ENCODE results near the gene CLIP2.
"Not testable (repeated sequence)": the region's sequence is repeated elsewhere in the genome, so short reads cannot be mapped to it uniquely, and the experiment has no call there.

The CLIP2 gene

DNA sequence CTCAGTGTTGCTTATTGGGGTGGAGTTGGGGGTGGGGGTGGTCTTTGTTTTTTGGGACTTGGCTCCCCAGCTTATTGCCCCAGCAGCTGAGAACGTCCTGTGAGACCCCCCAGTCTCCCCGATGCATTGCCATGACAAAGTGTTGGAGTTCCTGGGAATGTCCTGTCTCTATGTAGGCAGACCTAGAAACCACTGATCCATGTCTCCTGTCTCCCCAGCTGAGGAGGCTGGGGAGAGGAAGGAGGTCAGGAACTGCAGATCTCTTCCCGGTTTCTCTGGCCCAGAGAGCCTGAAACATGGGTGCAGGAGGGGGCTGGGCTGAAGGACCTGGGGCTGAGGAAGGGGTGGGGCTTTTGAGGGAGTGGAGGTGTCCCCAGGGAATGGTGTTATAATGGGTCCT, 84.3 kb downstream of the CLIP2 start:
- DNase-seq = no peak
- TF ChIP-seq POLR2A (IDR thresholded peaks at IDR 0.05; ENCODE audit: low read length) (no peak), GATA1 (IDR thresholded peaks at IDR 0.05; ENCODE audit: low read depth, low read length) (no peak)

DNA sequence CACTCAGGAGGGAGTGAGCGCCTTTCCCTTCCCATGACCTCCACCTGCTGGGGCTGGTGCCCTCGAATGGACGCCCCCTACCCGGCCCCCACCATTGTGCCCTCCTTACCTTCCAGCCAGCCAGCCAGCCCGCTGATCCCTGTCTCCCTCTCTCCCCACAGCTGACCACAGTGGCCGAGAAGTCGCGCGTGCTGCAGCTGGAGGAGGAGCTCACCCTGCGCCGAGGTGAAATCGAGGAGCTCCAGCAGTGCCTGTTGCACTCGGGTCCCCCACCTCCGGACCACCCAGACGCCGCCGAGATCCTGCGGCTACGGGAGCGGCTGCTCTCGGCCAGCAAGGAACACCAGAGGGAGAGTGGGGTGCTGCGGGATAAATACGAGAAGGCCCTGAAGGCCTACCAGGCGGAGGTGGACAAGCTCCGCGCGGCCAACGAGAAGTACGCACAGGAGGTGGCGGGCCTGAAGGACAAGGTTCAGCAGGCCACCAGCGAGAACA, 86.6 kb downstream of the CLIP2 start:
- no peak for DNase-seq
- no peak for TF ChIP-seq POLR2A (IDR thresholded peaks at IDR 0.05; ENCODE audit: low read length)
- no peak for TF ChIP-seq GATA1 (IDR thresholded peaks at IDR 0.05; ENCODE audit: low read depth, low read length)

DNA sequence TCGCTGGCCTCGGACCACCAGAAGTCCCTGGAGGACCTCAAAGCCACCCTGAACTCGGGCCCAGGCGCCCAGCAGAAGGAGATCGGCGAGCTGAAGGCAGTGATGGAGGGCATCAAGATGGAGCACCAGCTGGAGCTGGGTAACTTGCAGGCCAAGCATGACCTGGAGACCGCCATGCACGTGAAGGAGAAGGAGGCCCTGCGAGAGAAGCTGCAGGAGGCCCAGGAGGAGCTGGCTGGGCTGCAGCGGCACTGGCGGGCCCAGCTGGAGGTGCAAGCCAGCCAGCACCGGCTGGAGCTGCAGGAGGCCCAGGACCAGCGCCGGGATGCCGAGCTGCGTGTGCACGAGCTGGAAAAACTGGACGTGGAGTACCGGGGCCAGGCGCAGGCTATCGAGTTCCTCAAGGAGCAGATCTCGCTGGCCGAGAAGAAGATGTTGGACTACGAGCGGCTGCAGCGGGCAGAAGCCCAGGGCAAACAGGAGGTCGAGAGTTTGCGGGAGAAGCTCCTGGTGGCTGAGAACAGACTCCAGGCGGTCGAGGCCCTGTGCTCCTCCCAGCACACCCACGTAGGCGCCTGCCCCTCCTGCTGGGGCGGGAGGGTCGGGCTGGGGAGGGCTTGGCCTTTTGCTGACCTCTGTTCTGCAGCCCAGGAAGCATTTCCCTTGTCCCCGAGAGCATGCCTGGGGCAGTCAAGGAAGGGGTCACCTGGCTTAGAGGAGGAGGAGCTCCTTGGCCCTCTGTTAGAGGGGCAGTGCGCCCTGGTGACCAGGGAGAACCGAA, 87.2 kb downstream of the CLIP2 start:
- TF ChIP-seq GATA1 (IDR thresholded peaks at IDR 0.05; ENCODE audit: low read depth, low read length) (no peak), POLR2A (IDR thresholded peaks at IDR 0.05; ENCODE audit: low read length) (no peak)
- no peak for DNase-seq

DNA sequence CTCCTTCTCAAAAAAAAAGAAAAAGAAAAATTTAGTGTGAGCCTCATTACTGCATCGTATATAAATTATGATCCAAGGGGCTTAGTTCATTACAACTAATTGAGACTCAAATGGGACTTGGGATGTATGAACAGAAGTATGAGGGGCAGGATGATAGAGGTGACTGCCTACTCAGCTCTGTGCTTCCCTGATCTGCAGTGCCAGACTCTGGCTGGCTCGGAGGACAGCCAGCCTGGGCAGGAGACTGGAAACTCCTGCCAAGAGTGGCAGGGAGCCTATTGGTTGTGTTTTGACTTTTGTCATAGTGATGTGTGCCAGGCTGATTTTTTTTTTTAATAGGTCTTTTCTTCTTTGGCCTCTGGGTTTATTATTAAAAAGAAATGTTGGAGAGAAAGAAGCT, 90.7 kb downstream of the CLIP2 start:
- no peak for DNase-seq
- no peak for TF ChIP-seq POLR2A (IDR thresholded peaks at IDR 0.05; ENCODE audit: low read length)
- no peak for TF ChIP-seq GATA1 (IDR thresholded peaks at IDR 0.05; ENCODE audit: low read depth, low read length)

DNA sequence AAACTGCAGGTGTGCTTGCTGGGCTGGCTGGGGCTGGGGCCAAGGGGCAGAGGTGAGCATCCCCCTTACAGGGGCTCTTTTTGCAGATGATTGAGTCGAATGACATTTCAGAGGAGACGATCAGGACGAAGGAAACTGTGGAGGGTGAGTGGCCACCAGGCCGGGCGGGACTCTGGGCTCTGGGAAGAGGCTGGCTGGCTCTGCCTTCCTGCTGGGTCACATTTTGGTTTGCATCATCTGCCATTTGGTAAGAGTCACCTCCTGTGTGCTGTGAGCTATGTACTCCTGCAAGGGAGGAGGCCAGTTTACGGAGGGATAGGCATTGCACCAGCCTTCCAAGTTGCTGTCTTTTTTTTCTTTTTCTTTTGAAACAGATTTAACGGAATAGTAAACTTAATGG, 91.5 kb downstream of the CLIP2 start:
- no peak for DNase-seq
- no peak for TF ChIP-seq POLR2A (IDR thresholded peaks at IDR 0.05; ENCODE audit: low read length)
- no peak for TF ChIP-seq GATA1 (IDR thresholded peaks at IDR 0.05; ENCODE audit: low read depth, low read length)

DNA sequence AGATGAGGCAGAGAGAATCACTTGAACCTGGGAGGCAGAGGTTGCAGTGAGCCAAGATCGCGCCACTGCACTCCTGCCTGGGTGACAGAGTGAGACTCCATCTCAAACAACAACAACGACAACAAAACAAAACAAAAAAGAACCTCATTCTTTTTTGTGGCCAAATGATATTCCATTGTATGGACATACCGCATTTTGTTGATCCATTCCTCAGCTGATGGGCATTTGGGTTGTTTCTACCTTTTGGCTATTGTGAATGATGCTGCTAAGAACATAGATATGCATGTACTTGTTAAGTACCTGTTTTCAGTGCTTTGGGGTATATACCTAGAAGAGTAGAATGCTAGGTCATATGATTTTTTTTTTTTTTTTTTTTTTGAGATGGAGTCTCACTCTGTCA, 94.9 kb downstream of the CLIP2 start:
- DNase-seq = not testable (repeated sequence)

DNA sequence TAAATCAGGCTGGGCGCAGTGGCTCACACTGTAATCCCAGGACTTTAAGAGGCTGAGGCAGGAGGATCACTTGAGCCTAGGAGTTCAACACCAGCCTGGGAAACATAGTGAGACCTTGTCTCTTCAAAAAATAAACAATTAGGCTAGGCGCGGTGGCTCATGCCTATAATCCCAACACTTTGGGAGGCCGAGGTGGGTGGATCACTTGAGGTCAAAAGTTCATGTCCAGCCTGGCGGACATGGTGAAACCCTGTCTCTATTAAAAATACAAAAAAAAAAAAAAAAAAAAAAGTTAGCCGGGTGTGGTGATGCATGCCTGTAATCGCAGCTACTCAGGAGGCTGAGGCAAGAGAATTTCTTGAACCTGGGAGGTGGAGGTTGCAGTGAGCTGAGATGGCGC, 95.6 kb downstream of the CLIP2 start:
- not testable (repeated sequence) for DNase-seq

DNA sequence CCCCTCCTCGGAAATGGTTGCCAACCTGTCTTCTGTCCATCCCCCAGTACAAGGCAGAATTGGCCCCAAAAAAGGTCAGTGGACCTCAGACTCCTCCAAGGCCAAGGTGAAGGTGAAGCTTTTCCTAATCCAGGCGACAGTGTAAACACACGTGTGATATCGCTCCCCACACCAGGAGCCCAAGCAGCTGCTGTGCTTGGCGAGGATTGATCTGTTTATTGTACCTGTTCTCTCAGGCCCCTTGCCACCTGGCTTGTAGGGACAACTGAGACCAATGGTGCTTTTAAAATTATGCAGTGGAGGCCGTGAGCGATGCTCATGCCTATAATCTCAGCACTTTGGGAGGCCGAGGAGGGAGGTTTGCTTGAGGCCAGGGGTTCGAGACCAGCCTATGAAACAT, 98.4 kb downstream of the CLIP2 start:
- TF ChIP-seq POLR2A (IDR thresholded peaks at IDR 0.05; ENCODE audit: low read length) (no peak), GATA1 (IDR thresholded peaks at IDR 0.05; ENCODE audit: low read depth, low read length) (no peak)
- no peak for DNase-seq

DNA sequence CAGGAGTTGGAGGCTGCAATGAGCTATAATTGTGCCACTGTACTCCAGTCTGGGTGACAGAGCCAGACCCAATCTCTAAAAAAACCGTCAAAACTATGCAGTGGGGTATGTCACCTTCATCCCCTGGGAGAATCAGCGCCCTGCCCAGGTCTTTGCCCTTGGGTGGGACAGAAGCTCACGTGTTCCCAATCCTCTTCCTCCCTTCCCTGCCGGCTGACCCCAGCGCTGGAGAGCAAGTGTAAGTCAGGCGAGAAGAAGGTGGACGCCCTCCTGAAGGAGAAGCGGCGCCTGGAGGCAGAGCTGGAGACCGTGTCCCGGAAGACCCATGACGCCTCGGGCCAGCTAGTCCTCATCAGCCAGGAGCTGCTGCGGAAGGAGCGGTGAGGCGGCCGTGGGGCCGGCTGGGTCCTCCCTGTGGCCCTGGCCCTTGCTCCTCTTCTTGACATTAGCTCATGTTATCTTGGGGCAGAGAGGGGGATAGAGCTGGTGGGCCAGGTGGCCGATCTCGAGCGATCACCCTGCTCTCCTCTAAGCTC, 99.7 kb downstream of the CLIP2 start:
- TF ChIP-seq POLR2A (IDR thresholded peaks at IDR 0.05; ENCODE audit: low read length) = no peak
- no peak for TF ChIP-seq GATA1 (IDR thresholded peaks at IDR 0.05; ENCODE audit: low read depth, low read length)
- no peak for DNase-seq

DNA sequence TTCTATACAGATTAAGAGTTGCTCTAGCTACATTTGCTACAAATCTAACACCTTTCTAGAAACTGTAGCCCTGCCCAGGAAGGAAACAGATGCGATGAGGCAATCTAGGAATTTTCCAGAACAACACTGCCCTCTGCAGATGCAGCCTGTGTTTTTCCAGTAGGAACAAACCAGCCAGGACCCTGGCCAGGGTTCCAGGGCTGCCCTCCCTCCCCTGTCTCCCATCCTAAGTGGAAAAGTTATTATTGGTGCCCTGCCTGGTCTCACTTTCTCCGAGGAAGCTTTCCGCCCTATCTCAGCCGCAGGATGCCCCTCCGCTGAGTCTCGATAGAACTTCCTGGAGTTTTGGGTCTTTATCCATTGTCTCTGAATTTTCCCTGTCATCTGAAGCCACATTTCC, 104.5 kb downstream of the CLIP2 start:
- not testable (repeated sequence) for DNase-seq

DNA sequence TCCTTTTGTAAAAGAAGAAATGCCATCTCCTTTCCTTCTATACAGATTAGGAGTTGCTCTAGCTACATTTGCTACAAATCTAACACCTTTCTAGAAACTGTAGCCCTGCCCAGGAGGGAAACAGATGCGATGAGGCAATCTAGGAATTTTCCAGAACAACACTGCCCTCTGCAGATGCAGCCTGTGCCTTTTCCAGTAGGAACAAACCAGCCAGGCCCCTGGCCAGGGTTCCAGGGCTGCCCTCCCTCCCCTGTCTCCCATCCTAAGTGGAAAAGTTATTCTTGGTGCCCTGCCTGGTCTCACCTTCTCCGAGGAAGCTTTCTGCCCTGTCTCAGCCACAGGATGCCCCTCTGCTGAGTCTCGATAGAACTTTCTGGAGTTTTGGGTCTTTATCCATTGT, 105.4 kb downstream of the CLIP2 start:
- DNase-seq = not testable (repeated sequence)

DNA sequence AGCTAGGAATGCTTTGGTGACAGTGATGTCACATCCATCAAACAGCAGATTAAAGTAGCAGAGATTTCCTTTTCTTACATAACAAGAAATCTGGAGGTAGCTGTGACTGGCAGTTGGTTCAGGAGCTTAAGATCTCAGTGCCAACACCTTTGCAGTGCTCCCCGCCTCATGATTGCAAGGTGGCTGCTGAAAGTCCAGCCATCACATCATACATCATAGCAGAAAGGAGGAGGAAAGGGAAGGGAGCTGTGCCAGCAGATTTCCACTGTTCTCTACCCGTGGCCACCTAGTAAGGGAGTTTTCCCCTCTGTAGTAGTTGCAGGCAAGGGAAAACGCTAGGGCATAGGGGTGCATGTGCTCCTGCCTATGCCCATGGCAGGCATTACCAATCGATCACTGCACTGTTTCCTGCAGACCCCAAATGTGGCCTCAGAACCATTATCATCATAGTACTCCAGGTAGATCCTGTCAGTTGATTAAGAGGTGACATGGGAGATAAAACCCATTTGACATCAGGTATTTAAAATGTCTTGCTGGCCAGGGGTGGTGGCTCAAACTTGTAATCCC, 106.6 kb downstream of the CLIP2 start:
- no peak for DNase-seq
- no peak for TF ChIP-seq POLR2A (IDR thresholded peaks at IDR 0.05; ENCODE audit: low read length)
- TF ChIP-seq GATA1 (IDR thresholded peaks at IDR 0.05; ENCODE audit: low read depth, low read length) = no peak

DNA sequence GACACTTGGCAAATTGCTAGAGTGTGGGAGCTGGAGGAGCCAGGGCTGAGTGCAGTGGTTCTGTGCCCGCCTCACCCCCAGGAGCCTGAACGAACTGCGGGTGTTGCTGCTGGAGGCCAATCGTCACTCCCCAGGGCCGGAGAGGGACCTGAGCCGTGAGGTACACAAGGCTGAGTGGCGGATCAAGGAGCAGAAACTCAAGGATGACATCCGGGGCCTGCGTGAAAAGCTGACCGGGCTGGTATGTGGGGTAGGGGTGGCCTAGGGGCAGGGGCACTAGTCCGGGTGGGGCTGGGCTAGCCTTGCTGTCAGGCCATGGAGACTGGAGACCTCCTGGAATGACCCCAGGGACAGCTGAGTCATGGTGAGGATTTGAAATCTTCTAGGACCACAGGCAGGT, 107.8 kb downstream of the CLIP2 start:
- DNase-seq = no peak
- no peak for TF ChIP-seq GATA1 (IDR thresholded peaks at IDR 0.05; ENCODE audit: low read depth, low read length)

DNA sequence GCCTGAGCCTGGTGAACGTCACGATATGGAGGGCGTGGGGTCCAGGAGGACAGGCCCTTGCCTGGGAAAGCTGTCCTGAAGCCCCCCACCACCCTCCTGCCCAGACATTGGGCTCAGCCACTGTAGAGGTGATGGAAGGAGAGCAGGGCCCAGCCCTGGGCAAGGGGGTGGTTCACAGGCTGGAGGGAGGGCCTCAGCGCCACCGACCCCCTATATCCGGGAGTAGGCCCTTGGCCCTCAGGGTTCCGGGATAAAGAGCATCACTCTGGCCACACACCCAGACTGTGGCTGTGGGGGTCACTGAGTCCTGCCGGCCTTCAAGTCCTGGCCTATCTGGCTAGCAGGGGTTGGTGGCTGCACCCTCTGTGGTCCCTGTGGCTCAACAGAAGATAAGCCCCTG, 109.2 kb downstream of the CLIP2 start:
- DNase-seq = no peak
- TF ChIP-seq GATA1 (IDR thresholded peaks at IDR 0.05; ENCODE audit: low read depth, low read length) (no peak), POLR2A (IDR thresholded peaks at IDR 0.05; ENCODE audit: low read length) (no peak)

DNA sequence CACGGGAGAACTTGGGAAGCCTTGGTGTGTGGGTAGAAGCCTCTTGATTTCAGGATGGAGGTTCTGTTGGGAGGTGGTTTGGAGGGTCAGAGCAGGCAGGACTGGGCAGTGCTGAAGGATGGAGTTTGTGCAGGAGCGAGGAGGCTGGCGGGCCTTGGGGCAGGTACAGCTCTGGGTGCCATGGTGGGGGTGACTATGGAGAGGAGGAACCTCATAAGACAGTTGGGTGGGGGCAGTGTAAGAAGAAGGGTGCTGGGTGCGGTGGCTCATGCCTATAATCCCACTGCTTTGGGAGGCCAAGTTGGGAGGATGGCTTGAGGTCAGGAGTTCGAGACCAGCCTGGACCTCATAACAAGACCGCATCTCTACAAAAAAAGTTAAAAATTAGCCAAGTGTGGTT, 109.8 kb downstream of the CLIP2 start:
- DNase-seq = no peak
- no peak for TF ChIP-seq POLR2A (IDR thresholded peaks at IDR 0.05; ENCODE audit: low read length)
- TF ChIP-seq GATA1 (IDR thresholded peaks at IDR 0.05; ENCODE audit: low read depth, low read length) = no peak
